Fibroblast of lung (primary cell): ENCODE results near the gene TNIP2.

Experiments used
- EZH2 ChIP-seq: IDR thresholded peaks from 2 replicates; pipeline ENCODE4 v1.5.1; 2012; ENCODE audit warnings: low read length, control low read depth, mild to moderate bottlenecking; ENCODE audit errors: missing control alignments
- TF ChIP-seq, protein P1 (sequence below), 2 donors: IDR thresholded peaks in 1 of 2; conservative IDR thresholded peaks in 1 of 2; 1 replicate in 1 of 2; 2 replicates in 1 of 2; pipeline ENCODE4 v1.5.1; 2011 to 2012; ENCODE audit warnings: low read length in 2 of 2, control low read depth in 1 of 2, inconsistent platforms in 1 of 2, low read depth in 1 of 2, mild to moderate bottlenecking in 1 of 2

- TF ChIP-seq, protein P1, sequence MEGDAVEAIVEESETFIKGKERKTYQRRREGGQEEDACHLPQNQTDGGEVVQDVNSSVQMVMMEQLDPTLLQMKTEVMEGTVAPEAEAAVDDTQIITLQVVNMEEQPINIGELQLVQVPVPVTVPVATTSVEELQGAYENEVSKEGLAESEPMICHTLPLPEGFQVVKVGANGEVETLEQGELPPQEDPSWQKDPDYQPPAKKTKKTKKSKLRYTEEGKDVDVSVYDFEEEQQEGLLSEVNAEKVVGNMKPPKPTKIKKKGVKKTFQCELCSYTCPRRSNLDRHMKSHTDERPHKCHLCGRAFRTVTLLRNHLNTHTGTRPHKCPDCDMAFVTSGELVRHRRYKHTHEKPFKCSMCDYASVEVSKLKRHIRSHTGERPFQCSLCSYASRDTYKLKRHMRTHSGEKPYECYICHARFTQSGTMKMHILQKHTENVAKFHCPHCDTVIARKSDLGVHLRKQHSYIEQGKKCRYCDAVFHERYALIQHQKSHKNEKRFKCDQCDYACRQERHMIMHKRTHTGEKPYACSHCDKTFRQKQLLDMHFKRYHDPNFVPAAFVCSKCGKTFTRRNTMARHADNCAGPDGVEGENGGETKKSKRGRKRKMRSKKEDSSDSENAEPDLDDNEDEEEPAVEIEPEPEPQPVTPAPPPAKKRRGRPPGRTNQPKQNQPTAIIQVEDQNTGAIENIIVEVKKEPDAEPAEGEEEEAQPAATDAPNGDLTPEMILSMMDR (conservative IDR thresholded peaks at IDR 0.05 in 1 of 2, IDR thresholded peaks at IDR 0.05 in 1 of 2; ENCODE audit: low read depth in 1 of 2, low read length in 2 of 2), result no peak
- TF ChIP-seq EZH2, result no peak
These were observed 56.1 kb downstream of the TNIP2 start for GRCh38 chr4:2700031-2700430.
